Upper lobe of left lung (tissue), 4 donors: ENCODE data around the gene KIF26B.

Experiments
- POLR2A ChIP-seq, 4 donors: fragments of 450-650 bp; IDR thresholded peaks; one replicate each; pipeline ENCODE4 v1.5.1; 2016 to 2017; ENCODE audit warnings: antibody characterized with exemption in 4 of 4, mild to moderate bottlenecking in 2 of 4
- POLR2AphosphoS5 ChIP-seq, 2 donors: sonication (generic); formaldehyde crosslinking; IDR thresholded peaks; one replicate each; pipeline ENCODE4 v1.5.1; 2017; ENCODE audit warnings: antibody characterized with exemption in 2 of 2
- TF ChIP-seq, protein P1 (sequence below), 6 experiments: fragments of 450-650 bp in 4 of 6; fragments of 200-600 bp in 2 of 6; sonication (generic) in 2 of 6; IDR thresholded peaks; one replicate each; pipeline ENCODE4 v1.5.1; 2016 to 2019; ENCODE audit warnings: antibody characterized with exemption in 6 of 6

DNA sequence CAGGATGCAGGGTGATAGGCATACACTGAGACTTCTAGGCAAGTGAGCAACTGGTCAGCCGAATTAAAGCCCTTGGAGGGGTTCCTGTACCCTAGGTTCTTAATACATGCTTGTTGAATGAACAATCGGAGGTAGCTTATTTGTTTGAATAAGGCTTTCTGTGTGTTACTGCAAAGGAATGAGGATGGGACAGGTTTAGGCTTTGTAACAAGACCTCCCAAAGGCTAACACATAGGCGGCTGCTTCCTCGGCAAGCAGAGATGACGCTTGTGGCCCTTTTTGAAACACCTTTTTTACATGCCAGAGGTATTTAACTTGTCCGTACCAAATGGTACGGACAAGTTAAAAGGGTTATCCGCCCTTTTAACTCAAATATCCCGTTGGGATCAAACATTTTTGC is 511.6 kb downstream of the KIF26B start:
- TF ChIP-seq, protein P1, sequence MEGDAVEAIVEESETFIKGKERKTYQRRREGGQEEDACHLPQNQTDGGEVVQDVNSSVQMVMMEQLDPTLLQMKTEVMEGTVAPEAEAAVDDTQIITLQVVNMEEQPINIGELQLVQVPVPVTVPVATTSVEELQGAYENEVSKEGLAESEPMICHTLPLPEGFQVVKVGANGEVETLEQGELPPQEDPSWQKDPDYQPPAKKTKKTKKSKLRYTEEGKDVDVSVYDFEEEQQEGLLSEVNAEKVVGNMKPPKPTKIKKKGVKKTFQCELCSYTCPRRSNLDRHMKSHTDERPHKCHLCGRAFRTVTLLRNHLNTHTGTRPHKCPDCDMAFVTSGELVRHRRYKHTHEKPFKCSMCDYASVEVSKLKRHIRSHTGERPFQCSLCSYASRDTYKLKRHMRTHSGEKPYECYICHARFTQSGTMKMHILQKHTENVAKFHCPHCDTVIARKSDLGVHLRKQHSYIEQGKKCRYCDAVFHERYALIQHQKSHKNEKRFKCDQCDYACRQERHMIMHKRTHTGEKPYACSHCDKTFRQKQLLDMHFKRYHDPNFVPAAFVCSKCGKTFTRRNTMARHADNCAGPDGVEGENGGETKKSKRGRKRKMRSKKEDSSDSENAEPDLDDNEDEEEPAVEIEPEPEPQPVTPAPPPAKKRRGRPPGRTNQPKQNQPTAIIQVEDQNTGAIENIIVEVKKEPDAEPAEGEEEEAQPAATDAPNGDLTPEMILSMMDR (IDR thresholded peaks at IDR 0.05) = no peak
- TF ChIP-seq POLR2AphosphoS5 (IDR thresholded peaks at IDR 0.05) (no peak), POLR2A (IDR thresholded peaks at IDR 0.05) (no peak)
